GM18907 (cell line): ENCODE measurements around the gene AMFR.

Source experiments
- ATAC-seq: cut with Tn5 transposase; IDR thresholded peaks from one replicate; pipeline ENCODE4 v1.9.1; 2021; ENCODE audit warnings: mild to moderate bottlenecking, moderate library complexity; ENCODE audit not compliant: unreplicated experiment

AMFR gene

DNA sequence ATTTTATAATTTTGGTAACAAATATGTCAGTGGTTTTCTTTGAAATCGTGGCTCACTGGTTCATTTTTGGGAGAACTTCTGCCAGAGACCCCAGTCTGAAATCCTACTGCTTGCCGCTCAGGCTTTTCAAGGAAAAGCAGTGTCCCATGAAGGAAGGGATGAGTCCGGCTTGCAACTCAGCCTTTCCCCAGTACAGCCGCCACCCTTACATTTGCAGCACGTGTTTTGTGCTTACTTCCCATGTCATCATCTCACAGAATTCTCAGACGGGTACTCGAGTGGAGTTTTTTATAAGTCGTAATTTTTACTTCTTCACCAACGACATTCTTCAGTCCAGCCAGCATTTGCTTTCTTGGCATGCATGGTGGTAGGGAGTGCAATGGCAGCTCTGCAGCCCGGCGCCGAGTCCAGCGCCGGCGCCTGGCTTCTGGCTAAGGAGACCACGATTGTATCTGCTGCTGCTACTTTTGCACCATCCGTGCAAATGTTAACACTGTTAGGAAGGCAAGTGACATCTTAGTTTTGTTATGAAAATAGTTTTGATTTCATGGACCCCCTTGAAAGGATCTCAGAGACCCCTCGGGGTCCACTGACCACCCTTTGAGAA, 111.0 kb downstream of the AMFR start:
- no peak for ATAC-seq

DNA sequence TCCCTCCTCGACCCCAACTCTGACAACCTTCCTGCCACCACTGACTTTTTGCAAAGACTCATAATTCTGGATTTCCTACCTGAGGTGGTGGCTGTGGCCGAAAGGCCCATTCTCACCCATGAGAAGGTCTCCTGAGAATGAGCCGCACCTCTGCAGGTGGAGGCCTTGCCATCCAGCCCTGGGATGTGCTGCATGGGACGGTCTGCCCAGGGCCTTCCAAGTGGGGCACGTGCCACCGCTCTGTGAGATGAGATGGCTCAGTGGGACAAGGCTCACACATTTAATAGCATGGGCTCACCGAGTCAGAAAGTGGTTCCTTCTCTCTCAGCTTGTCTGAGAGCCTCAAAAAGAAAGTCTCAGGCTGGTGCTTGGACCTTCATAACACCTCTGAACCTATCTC, 112.8 kb downstream of the AMFR start:
- no peak for ATAC-seq

DNA sequence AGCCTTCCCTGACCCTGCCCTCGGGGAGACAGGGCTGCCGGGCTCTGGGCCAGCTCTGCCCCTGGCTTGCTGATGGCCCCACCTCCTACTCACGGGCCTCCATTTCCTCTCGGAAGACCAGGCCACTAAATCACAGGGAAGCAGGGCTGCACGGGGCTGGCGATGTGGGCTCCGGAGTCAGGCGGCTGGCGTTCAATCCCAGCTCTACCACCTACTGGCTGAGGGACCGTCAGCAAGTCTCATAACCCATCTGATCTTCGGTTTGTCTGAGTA, 113.4 kb downstream of the AMFR start:
- no peak for ATAC-seq
